H9 (cell line): ENCODE data around the gene GARNL3. TPM values are rescaled to one million over a fixed set of nuclear protein-coding genes. Genes with fewer than 3 reads are reported as not detected.

Experiments used
- DNase-seq: peaks from one replicate; pipeline ENCODE4 v3.0.0-alpha.2; 2017
- H2AFZ ChIP-seq: one replicate; pipeline ENCODE4 v1.6.1; 2013; ENCODE audit warnings: mild to moderate bottlenecking, low read length, control low read depth, moderate library complexity
- H2AK5ac ChIP-seq: 2 replicates; pipeline ENCODE4 v1.6.1; 2013; ENCODE audit warnings: low read length, control low read depth, mixed read lengths; ENCODE audit not compliant: insufficient read length
- H2BK120ac ChIP-seq: one replicate; pipeline ENCODE4 v1.6.1; 2013; ENCODE audit warnings: low read depth, mild to moderate bottlenecking, low read length, control low read depth, inconsistent platforms; ENCODE audit not compliant: poor library complexity, severe bottlenecking
- H2BK12ac ChIP-seq: 2 replicates; pipeline ENCODE4 v1.6.1; 2013; ENCODE audit warnings: low read length, control low read depth, mixed read lengths, low read depth; ENCODE audit not compliant: insufficient read length
- H2BK15ac ChIP-seq: 2 replicates; pipeline ENCODE4 v1.6.1; 2013; ENCODE audit warnings: low read depth, low read length, control low read depth
- H2BK20ac ChIP-seq: one replicate; pipeline ENCODE4 v1.6.1; 2013; ENCODE audit warnings: low read depth, mild to moderate bottlenecking, low read length, control low read depth, inconsistent platforms; ENCODE audit not compliant: poor library complexity, severe bottlenecking
- H2BK5ac ChIP-seq: 2 replicates; pipeline ENCODE4 v1.6.1; 2013; ENCODE audit warnings: low read length, control low read depth, mixed read lengths; ENCODE audit not compliant: insufficient read length
- H3K14ac ChIP-seq: 2 replicates; pipeline ENCODE4 v1.6.1; 2013; ENCODE audit warnings: low read length, control low read depth; ENCODE audit not compliant: insufficient read depth
- H3K18ac ChIP-seq: 2 replicates; pipeline ENCODE4 v1.6.1; 2013; ENCODE audit warnings: low read depth, mild to moderate bottlenecking, mixed read lengths, low read length, control low read depth; ENCODE audit not compliant: insufficient read length
- H3K23ac ChIP-seq: 2 replicates; pipeline ENCODE4 v1.6.1; 2013; ENCODE audit warnings: low read length, control low read depth, mixed read lengths, low read depth; ENCODE audit not compliant: insufficient read length
- H3K23me2 ChIP-seq: 2 replicates; pipeline ENCODE4 v1.6.1; 2013; ENCODE audit warnings: low read depth, mild to moderate bottlenecking, mixed read lengths, low read length, control low read depth; ENCODE audit not compliant: insufficient read length, poor library complexity, severe bottlenecking
- H3K27ac ChIP-seq: 2 replicates; pipeline ENCODE4 v1.5.1; 2013; ENCODE audit warnings: low read length, control low read depth, mixed read lengths, low read depth; ENCODE audit not compliant: insufficient read length
- H3K27me3 ChIP-seq: 2 replicates; pipeline ENCODE4 v1.6.1; 2013; ENCODE audit warnings: low read length, control low read depth, inconsistent platforms; ENCODE audit not compliant: insufficient read depth
- H3K4ac ChIP-seq: 2 replicates; pipeline ENCODE4 v1.6.1; 2013; ENCODE audit warnings: low read depth, mild to moderate bottlenecking, control low read depth, inconsistent platforms, low read length, moderate library complexity
- H3K4me1 ChIP-seq: 2 replicates; pipeline ENCODE4 v1.6.1; 2013; ENCODE audit warnings: low read length, control low read depth, inconsistent platforms; ENCODE audit not compliant: insufficient read depth
- H3K4me2 ChIP-seq: 2 replicates; pipeline ENCODE4 v1.6.1; 2013; ENCODE audit warnings: low read length, control low read depth, mixed read lengths; ENCODE audit not compliant: insufficient read length, insufficient read depth
- H3K56ac ChIP-seq: 2 replicates; pipeline ENCODE4 v1.6.1; 2013; ENCODE audit warnings: low read depth, mild to moderate bottlenecking, mixed read lengths, low read length, control low read depth; ENCODE audit not compliant: insufficient read length
- H3K79me1 ChIP-seq: 2 replicates; pipeline ENCODE4 v1.6.1; 2013; ENCODE audit warnings: low read depth, mild to moderate bottlenecking, moderate library complexity, low read length, control low read depth, inconsistent platforms; ENCODE audit not compliant: insufficient read depth, poor library complexity, severe bottlenecking
- H3K79me2 ChIP-seq: 2 replicates; pipeline ENCODE4 v1.6.1; 2013; ENCODE audit warnings: low read length, control low read depth, inconsistent platforms; ENCODE audit not compliant: insufficient read depth
- H3K9ac ChIP-seq: 2 replicates; pipeline ENCODE4 v1.6.1; 2013; ENCODE audit warnings: low read length, control low read depth, mixed read lengths; ENCODE audit not compliant: insufficient read length; ENCODE audit errors: extremely low read depth
- H3K9me3 ChIP-seq: one replicate; pipeline ENCODE4 v1.6.1; 2013; ENCODE audit warnings: low read depth, low read length, inconsistent platforms; ENCODE audit not compliant: control insufficient read depth
- H3T11ph ChIP-seq: one replicate; pipeline ENCODE4 v1.6.1; 2013; ENCODE audit warnings: mild to moderate bottlenecking, low read length, control low read depth, inconsistent platforms
- H4K20me1 ChIP-seq: one replicate; pipeline ENCODE4 v1.6.1; 2013; ENCODE audit not compliant: control insufficient read depth, insufficient read length, insufficient read depth
- H4K5ac ChIP-seq: 2 replicates; pipeline ENCODE4 v1.6.1; 2013; ENCODE audit warnings: low read depth, mild to moderate bottlenecking, mixed read lengths, low read length, control low read depth; ENCODE audit not compliant: insufficient read length
- H4K8ac ChIP-seq: replicated peaks from 2 replicates; pipeline ENCODE4 v1.6.1; 2013; ENCODE audit warnings: low read length, control low read depth, mixed read lengths, low read depth; ENCODE audit not compliant: insufficient read length
- H4K91ac ChIP-seq: 2 replicates; pipeline ENCODE4 v1.6.1; 2013; ENCODE audit warnings: low read depth, mild to moderate bottlenecking, moderate library complexity, mixed read lengths, low read length, control low read depth; ENCODE audit not compliant: insufficient read length
- H3K27ac Mint-ChIP-seq, 3 experiments: 2 replicates in 2 of 3; 3 replicates in 1 of 3; pipeline ENCODE4 v1.8.0; 2020 to 2021; ENCODE audit warnings: mixed read lengths in 3 of 3, mild to moderate bottlenecking in 1 of 3, moderate library complexity in 1 of 3
- H3K27me3 Mint-ChIP-seq: 2 replicates; pipeline ENCODE4 v1.8.0; 2021; ENCODE audit warnings: low read depth, mild to moderate bottlenecking, moderate library complexity, mixed read lengths
- H3K36me3 Mint-ChIP-seq, 3 experiments: 2 replicates in 2 of 3; 3 replicates in 1 of 3; pipeline ENCODE4 v1.8.0; 2020 to 2021; ENCODE audit warnings: low read depth in 3 of 3, mixed read lengths in 3 of 3; ENCODE audit not compliant: insufficient read depth in 1 of 3
- H3K4me1 Mint-ChIP-seq, 2 experiments: 2 replicates each; pipeline ENCODE4 v1.8.0; 2020; ENCODE audit warnings: mixed read lengths in 2 of 2
- H3K4me3 Mint-ChIP-seq, 2 experiments: 2 replicates in 1 of 2; 3 replicates in 1 of 2; pipeline ENCODE4 v1.8.0; 2020 to 2021; ENCODE audit warnings: mild to moderate bottlenecking in 2 of 2, mixed read lengths in 2 of 2, moderate library complexity in 1 of 2
- H3K9me3 Mint-ChIP-seq, 2 experiments: 2 replicates in 1 of 2; 3 replicates in 1 of 2; pipeline ENCODE4 v1.8.0; 2020; ENCODE audit warnings: mild to moderate bottlenecking in 2 of 2, mixed read lengths in 2 of 2, moderate library complexity in 1 of 2
- CTCF ChIP-seq: fragments of 200-600 bp; sonication (generic); conservative IDR thresholded peaks from 3 replicates; pipeline ENCODE4 v1.8.0; 2021; ENCODE audit warnings: antibody characterized with exemption, mild to moderate bottlenecking
- WGBS: extraction: QIAGEN DNeasy Blood & Tissue Kit; methylation state at CpG from one replicate; pipeline ENCODE4 v1.1.7; 2013; ENCODE audit warnings: missing lambda C conversion rate, low lambda C conversion rate, mixed read lengths; ENCODE audit not compliant: insufficient read length; ENCODE audit errors: extremely low coverage; 5-methylcytosine and 5-hydroxymethylcytosine counted together
- total RNA-seq: library from RNA; stranded (reverse); gene quantifications from 2 replicates; pipeline ENCODE4 v1.2.1, GENCODE V29; 2021

The GARNL3 gene
- total RNA-seq, 1 experiment from 2014 or later, result 8.7 TPM

- Histone ChIP-seq H4K91ac (no peak overlapping the region), H3K9ac (peak overlapping the region; percentile 40), H3K9me3 (no peaks in the 10 kb centered on the region), H4K8ac (no peak overlapping the region), H3K23me2 (peaks cover 11% of the 10 kb centered on the region), H3K79me2 (no peaks in the 10 kb centered on the region), H2BK15ac (no peak overlapping the region), H3K56ac (no peak overlapping the region), H2BK5ac (no peak overlapping the region), H2BK12ac (no peak overlapping the region), H2AFZ (no peak overlapping the region), H2AK5ac (no peak overlapping the region), H3K18ac (peak overlapping the region; percentile 41), H3K79me1 (no peaks in the 10 kb centered on the region), H3K4ac (no peak overlapping the region), H2BK120ac (no peak overlapping the region), H3K4me1 (no peaks in the 10 kb centered on the region), H3K27ac (no peak overlapping the region), H4K5ac (no peak overlapping the region), H3K14ac (peak overlapping the region; percentile 28; the same call in 1 of the 2 replicates), H3K27me3 (no peaks in the 10 kb centered on the region), H2BK20ac (no peak overlapping the region), H3T11ph (no peak overlapping the region), H4K20me1 (no peaks in the 10 kb centered on the region), H3K23ac (no peak overlapping the region), H3K4me2 (peak overlapping the region; percentile 78)
- peak overlapping the region; percentile 63 to 93 (median 92); a peak in 5 of 7 replicates for H3K27ac Mint-ChIP-seq
- peaks cover 17 to 28% of the 10 kb centered on the region in 2 experiments for H3K4me1 Mint-ChIP-seq
- WGBS, result no CpG with 5 or more reads among the region's 27 CpGs
- peak overlapping the region; percentile 73 to 78 for H3K4me3 Mint-ChIP-seq
- H3K36me3 Mint-ChIP-seq, result peaks cover 0 to 7% (median 7%) of the 10 kb centered on the region in 3 experiments; a peak in 3 of 7 replicates
- no peaks in the 10 kb centered on the region for H3K9me3 Mint-ChIP-seq
- no peak for DNase-seq
- peaks cover 11% of the 10 kb centered on the region for H3K27me3 Mint-ChIP-seq
- TF ChIP-seq CTCF, result no peak
Observed at GRCh38 chr9:127396253-127396807, 131.8 kb downstream of the GARNL3 start.
